Measurements from ENCODE around the gene TMEM89.

Gene TMEM89

DNA sequence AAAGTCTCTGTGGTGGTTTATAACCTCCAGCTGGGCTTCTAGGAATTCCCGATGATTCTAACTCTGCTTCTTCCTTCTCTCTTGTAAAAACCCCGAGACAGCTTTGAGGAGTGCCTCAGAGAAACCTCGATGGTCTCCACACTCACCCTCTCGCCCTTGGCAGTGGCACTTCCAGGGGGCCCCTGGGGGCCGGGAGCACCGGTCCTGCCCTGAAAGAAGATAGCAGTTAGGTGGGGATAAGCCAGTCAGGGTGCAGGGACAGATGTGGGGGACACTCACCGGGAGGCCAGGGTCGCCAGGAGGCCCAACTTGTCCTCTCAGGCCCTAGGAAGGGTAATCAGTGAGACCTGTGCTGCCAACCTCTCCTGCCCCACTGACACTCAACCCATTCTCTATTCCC lies 36.2 kb downstream of the TMEM89 start:
- DNase-seq, result no peak

DNA sequence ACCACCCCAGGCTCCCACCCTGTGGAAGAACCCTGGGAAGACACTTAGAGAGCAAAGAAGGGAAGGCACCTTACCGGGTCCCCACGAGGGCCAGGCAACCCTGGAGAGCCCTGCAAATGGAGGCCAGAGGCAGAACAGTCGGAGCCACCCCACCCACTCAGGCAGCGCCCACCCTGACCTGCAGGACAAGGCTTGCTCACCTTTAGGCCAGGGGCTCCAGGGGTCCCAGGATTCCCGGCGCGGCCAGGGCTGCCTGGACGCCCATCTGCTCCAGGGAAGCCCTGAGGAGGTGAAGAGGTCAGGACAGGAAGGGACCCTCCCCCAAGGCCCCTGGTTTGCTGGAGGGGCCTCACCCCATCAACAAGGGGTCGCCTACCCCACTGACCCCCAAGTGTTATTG lies 36.7 kb downstream of the TMEM89 start:
- no peak for DNase-seq

DNA sequence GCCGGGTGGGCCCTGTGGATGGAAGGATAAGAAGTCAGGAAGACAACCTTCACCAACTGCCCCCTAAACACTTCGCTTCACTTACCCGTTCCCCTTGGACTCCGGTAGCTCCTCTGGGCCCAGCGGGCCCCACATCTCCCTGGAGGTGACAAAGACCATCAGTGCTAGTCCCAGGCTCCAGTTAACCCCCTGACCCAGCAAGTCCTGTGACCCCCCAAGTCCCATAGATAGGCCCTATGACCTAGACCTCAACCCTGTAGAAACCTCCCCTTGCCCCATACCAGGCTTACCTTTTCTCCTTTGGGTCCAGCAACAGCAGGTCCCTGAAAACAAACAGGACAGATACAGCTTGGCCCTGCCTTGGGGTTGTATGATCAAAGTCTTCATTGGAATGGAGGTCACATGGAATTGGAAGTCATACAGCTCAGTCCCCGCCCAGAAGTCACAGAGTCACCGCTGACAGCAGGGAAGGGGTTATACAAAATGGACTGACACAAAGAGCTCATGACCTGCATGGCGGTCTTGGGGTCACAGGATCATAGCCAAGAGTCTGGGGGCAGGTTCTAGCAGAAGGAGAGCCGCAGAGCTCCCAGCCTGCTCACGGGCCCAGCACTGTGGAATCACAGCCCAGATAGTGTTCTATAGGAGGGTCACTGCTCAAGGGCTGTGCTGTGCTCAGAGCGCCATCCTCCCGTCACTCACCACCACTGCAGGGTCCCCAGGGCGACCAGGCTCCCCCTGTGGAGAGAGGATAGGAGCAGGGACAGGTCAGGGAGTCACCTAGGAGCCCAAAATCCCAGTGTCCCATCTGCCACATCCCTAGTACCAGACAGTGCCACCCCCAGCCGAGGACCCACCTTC lies 39.7 kb downstream of the TMEM89 start:
- DNase-seq, result no peak

DNA sequence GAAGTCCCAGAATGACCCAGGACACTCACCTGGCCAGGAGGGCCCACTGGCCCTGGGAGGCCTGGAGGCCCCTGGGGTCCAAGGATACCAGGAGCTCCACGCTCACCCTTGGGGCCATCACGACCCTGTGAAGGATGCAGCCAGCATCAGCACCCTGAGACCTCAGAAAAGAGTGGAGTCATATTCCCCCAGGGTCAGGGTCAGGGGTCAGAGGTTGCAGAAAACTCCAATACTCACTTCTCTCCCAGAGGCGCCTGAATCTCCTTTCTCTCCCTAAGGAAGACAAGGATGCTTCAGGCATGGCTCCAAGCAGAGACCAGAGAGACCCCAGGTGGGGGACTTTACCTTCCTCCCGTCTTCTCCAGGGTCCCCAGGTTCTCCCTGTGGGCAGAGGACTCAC lies 44.9 kb downstream of the TMEM89 start:
- DNase-seq, result no peak

DNA sequence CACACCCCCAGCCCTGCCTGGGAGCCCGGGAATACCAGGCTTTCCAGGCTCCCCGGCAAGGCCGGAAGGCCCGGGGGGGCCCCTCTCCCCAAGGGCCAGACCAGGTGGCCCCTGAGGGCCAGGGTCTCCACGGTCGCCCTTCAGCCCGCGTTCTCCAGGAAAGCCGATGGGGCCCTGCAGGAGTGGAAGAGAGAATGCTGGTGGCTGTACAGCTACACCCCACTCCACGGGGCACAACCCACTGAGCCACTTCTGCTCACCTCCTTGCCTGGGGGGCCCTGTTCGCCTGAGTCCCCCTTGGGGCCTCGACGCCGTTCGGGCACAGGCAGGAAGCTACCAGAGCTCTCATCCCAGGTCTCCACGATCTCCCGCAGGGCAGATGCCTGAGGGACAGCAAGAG lies 46.2 kb downstream of the TMEM89 start:
- no peak for DNase-seq

DNA sequence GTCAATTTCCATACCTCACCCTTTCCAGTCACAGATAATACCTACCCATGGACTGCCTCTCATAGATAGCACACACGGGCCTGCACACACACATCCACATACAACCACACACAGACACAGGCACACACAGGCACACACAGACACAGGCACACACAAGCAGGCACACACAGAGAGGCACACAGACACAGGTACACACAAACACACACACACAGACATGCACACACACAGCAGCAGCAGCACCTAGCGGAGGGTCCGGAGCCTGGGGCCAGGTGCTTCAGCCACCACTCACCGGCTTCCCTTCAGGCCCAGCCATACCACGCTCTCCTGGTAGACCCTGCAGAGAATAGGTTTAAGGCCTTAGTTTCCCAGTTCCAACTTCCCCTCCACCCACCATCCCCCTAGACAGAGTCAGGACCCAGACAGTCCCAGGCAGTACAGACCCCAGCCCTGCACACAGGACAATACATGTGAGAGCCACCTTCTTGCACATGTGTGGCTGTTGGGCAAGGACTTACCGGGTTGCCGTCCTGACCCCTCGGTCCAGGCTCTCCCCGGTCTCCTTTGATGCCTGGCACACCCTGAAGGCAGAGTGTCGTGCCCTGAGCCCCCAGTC lies 47.5 kb downstream of the TMEM89 start:
- no peak for DNase-seq

DNA sequence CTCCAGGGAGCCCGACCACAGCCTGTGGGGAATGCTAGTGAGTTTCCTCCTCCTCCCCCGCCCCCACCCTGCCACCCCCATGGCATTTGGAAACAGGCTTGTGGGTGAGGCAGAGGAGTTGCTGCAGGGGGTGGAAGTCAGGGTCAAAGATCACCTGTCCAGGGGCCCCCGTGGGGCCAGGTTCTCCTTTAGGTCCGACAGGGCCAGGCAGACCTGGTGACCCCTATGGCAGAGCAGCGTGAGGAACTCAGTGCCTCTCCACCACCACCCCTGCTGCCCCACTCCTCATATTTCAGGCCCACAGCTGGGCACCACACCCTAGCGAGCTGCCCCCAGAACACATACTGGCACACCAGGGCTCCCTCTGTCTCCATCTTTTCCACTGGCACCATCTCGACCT lies 49.1 kb downstream of the TMEM89 start:
- no peak for DNase-seq

DNA sequence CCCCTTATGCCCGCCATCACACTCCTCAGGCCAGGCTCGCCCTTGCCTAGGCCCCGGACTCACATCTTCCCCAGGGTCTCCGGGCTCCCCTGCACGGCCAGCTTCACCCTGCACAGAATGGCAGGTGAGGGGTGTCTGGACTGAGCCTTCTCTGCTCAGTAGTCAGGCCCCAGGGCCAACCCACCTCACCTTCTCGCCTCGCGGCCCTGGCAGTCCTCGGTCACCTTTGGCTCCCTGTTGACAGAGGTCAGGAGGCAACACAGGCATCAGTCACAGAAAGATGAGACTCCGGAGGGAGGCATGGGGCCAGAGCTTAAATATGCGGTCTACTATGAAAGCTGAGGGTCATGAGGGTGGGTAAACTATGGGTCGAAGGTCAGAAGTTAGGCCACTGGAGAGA lies 49.6 kb downstream of the TMEM89 start:
- no peak for DNase-seq

Data from EL (cell line).